HFFc6 (cell line): ENCODE results near the gene PPP1R9A. TPM values are rescaled to one million over a fixed set of nuclear protein-coding genes. Genes with fewer than 3 reads are reported as not detected.

Source experiments
- DNase-seq: peaks from one replicate; pipeline ENCODE4 v3.0.0-alpha.2; 2018
- H3K27ac Mint-ChIP-seq: 2 replicates; pipeline ENCODE4 v1.8.0; 2020; ENCODE audit warnings: mild to moderate bottlenecking, mixed read lengths
- H3K27me3 Mint-ChIP-seq: 2 replicates; pipeline ENCODE4 v1.8.0; 2021; ENCODE audit warnings: mild to moderate bottlenecking, moderate library complexity, mixed read lengths; ENCODE audit not compliant: insufficient read depth
- H3K36me3 Mint-ChIP-seq: 2 replicates; pipeline ENCODE4 v1.8.0; 2021; ENCODE audit warnings: low read depth, mixed read lengths
- H3K4me1 Mint-ChIP-seq: 2 replicates; pipeline ENCODE4 v1.8.0; 2020; ENCODE audit warnings: low read depth, mixed read lengths
- H3K4me3 Mint-ChIP-seq: 2 replicates; pipeline ENCODE4 v1.8.0; 2020; ENCODE audit warnings: mild to moderate bottlenecking, moderate library complexity, mixed read lengths
- H3K9me3 Mint-ChIP-seq: 2 replicates; pipeline ENCODE4 v1.8.0; 2020; ENCODE audit warnings: mild to moderate bottlenecking, mixed read lengths
- total RNA-seq, 6 experiments: library from RNA; stranded (reverse); fragmentation: NEBNext Ultra II Directional; extraction: Animal tissue kit (Norgen Biotek cat#: 25700); gene quantifications; 2 replicates in 1 of 6; 3 replicates in 5 of 6; pipeline ENCODE4 v1.2.3, GENCODE V29; 2021
- TF ChIP-seq, protein P1 (sequence below): fragments of 200-600 bp; sonication (generic); IDR thresholded peaks from 2 replicates; pipeline ENCODE4 v1.5.0; 2021; ENCODE audit warnings: antibody characterized with exemption, mild to moderate bottlenecking

Gene PPP1R9A
- total RNA-seq, 6 experiments from 2014 or later: not detected

DNA sequence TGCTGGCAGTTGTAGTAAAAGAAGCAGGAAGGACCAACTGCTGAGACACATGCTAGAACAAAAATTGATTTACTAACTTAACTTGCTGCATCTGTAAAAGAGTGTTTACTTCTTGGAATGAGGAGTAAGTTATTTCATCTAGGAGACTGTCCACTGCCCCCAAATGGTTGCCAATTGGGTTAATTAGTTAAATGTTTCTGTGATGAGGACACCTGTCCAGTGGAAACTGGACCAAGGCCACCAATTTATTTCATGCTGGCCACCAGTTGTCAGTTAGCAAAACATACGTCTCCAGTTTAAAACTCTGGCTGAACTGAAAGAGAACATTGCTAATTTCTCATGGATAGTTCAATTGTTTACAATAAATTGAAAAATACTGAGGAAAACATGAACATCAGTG lies 191.7 kb downstream of the PPP1R9A start:
- no peaks in the 10 kb centered on the region for H3K36me3 Mint-ChIP-seq
- DNase-seq: no peak
- TF ChIP-seq, protein P1, sequence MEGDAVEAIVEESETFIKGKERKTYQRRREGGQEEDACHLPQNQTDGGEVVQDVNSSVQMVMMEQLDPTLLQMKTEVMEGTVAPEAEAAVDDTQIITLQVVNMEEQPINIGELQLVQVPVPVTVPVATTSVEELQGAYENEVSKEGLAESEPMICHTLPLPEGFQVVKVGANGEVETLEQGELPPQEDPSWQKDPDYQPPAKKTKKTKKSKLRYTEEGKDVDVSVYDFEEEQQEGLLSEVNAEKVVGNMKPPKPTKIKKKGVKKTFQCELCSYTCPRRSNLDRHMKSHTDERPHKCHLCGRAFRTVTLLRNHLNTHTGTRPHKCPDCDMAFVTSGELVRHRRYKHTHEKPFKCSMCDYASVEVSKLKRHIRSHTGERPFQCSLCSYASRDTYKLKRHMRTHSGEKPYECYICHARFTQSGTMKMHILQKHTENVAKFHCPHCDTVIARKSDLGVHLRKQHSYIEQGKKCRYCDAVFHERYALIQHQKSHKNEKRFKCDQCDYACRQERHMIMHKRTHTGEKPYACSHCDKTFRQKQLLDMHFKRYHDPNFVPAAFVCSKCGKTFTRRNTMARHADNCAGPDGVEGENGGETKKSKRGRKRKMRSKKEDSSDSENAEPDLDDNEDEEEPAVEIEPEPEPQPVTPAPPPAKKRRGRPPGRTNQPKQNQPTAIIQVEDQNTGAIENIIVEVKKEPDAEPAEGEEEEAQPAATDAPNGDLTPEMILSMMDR: no peak
- no peak overlapping the region for H3K4me3 Mint-ChIP-seq
- H3K27me3 Mint-ChIP-seq: no peaks in the 10 kb centered on the region
- H3K4me1 Mint-ChIP-seq: no peaks in the 10 kb centered on the region
- H3K9me3 Mint-ChIP-seq: peaks cover 19% of the 10 kb centered on the region
- H3K27ac Mint-ChIP-seq: no peak overlapping the region

DNA sequence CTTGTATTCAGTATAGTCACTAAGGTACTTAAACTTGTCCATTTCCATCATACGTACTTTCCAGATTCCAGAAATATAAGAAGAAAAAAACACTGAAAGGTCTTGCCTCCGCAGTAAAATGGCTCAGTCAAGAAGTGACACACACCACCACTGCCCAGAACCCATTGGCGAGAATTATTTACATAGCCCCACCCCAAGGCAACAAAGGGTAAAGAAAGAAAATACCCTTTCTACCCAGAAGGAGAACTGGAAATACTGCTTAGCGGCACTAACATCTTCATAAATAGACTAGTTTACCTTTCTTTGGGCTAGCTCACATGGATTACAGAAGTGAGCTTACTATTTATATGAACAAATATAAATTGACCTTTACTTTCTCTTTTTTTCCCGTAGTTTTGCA lies 194.0 kb downstream of the PPP1R9A start:
- Mint-ChIP-seq H3K27me3 (no peaks in the 10 kb centered on the region), H3K4me3 (no peak overlapping the region), H3K9me3 (peaks cover 15% of the 10 kb centered on the region), H3K36me3 (no peaks in the 10 kb centered on the region), H3K27ac (no peak overlapping the region), H3K4me1 (no peaks in the 10 kb centered on the region)
- DNase-seq: no peak
- TF ChIP-seq, protein P1: no peak

DNA sequence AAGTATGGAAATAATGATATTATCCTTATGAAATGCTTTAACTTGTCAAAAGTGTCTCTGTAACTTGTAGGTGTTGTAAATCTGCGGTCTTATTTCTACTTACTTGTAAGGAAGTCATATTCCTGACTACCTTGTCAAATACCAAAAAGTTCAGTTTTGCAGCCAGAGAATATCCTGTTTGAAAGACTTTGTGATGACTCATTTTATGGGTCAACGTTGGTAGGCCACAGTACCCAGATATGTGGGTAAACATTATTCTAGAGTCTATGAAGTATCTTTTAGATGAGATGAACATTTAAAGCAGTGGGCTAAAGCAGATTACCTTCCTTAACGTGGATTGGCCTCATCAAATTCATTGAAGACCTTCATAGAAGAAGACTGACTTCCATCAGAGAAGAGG lies 195.3 kb downstream of the PPP1R9A start:
- H3K4me1 Mint-ChIP-seq: no peaks in the 10 kb centered on the region
- H3K9me3 Mint-ChIP-seq: peaks cover 12% of the 10 kb centered on the region
- TF ChIP-seq, protein P1: no peak
- no peaks in the 10 kb centered on the region for H3K36me3 Mint-ChIP-seq
- no peak overlapping the region for H3K4me3 Mint-ChIP-seq
- no peak for DNase-seq
- no peaks in the 10 kb centered on the region; the same call in 1 of the 2 replicates for H3K27me3 Mint-ChIP-seq
- H3K27ac Mint-ChIP-seq: no peak overlapping the region

DNA sequence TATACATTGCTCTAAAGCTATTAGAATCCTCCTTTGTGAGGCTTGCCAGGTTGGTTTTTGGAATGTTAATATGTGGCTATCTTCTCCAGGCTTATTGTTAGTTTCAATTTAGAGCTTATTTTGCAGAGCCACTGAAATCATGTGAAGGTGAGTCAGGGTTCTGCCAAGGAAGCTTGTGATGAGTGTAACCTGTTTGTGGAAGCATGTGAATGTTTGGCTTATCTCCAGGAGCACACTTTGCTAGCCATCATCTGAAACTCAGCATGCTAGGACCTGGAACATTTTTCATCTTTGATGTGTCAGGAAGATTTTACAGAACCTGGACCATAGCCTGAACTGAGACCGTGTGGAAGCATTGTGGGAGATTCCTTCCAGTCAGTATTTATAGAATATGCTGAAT lies 197.3 kb downstream of the PPP1R9A start:
- TF ChIP-seq, protein P1: no peak
- DNase-seq: no peak
- Mint-ChIP-seq H3K27ac (no peak overlapping the region), H3K4me3 (no peak overlapping the region), H3K36me3 (no peaks in the 10 kb centered on the region), H3K4me1 (no peaks in the 10 kb centered on the region), H3K9me3 (peaks cover 8% of the 10 kb centered on the region; the same call in 1 of the 2 replicates), H3K27me3 (no peaks in the 10 kb centered on the region; the same call in 1 of the 2 replicates)

DNA sequence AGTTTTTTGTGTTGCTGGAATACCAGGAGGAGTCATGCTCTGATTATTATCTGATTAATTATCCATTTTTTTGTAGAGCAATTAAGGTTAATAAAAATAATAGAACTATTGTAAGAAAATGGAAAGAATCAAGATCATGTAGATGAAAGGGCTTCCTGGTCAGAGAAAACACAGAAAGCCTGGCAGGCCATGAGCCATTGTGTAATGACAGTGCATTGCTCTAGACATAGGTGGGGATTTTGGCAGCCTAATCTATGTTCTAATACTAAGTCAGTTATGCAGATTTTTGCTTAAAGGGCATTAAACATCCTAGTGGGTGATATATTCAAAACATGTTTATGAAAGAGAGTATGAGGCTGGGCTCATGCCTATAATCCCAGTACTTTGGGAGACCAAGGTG lies 198.2 kb downstream of the PPP1R9A start:
- no peaks in the 10 kb centered on the region for H3K36me3 Mint-ChIP-seq
- peaks cover 3% of the 10 kb centered on the region; the same call in 1 of the 2 replicates for H3K9me3 Mint-ChIP-seq
- no peak overlapping the region for H3K4me3 Mint-ChIP-seq
- no peak for DNase-seq
- H3K27me3 Mint-ChIP-seq: no peaks in the 10 kb centered on the region; the same call in 1 of the 2 replicates
- no peaks in the 10 kb centered on the region for H3K4me1 Mint-ChIP-seq
- TF ChIP-seq, protein P1: no peak
- H3K27ac Mint-ChIP-seq: no peak overlapping the region

DNA sequence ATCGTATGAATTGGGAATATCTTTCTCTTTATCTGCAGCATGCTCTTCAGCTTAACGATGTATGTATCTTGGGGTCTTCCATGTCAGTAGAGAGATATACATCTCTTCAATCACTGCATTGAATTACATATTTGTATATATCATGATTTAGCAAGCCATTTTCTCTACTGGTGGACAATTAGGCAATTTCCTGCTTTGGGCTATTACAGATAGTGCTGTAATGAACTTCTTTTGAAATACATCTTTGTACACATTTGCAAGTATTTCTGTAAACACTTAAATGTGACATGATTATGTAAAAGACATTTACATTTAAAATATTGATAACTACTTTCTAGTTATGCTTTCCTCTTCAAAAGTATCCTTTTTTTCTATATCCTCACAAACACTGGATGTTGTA lies 199.0 kb downstream of the PPP1R9A start:
- Mint-ChIP-seq H3K9me3 (no peaks in the 10 kb centered on the region; the same call in 1 of the 2 replicates), H3K27ac (no peak overlapping the region), H3K27me3 (no peaks in the 10 kb centered on the region; the same call in 1 of the 2 replicates), H3K4me1 (no peaks in the 10 kb centered on the region), H3K36me3 (no peaks in the 10 kb centered on the region), H3K4me3 (no peak overlapping the region)
- TF ChIP-seq, protein P1: no peak
- DNase-seq: no peak
